PC-9 (cell line): Measurements from ENCODE around the gene PHLDA2. TPM values are rescaled to one million over a fixed set of nuclear protein-coding genes. Genes with fewer than 3 reads are reported as not detected.

Experiments used
- BruUV-seq: library from RNA; stranded (reverse); fragments of 400-500 nt; replicated peaks from 2 replicates; lab custom pipeline; 2021; lab: Mats Ljungman, UMichigan
- CTCF ChIA-PET: fragments of 300-600 bp; sonication (Branson Sonifier 250); formaldehyde crosslinking; loops from one replicate; lab custom pipeline; 2022; ENCODE audit warnings: antibody characterized with exemption; lab: Charles Lee
- POLR2A ChIA-PET: fragments of 300-600 bp; sonication (Branson Sonifier 250); formaldehyde crosslinking; loops from one replicate; lab custom pipeline; 2022; ENCODE audit warnings: antibody characterized with exemption; ENCODE audit not compliant: unreplicated experiment; lab: Charles Lee
- DNase-seq, 2 experiments: peaks; one replicate each; pipeline versions ENCODE4 v3.0.0 to v3.0.0-alpha.2; 2015 to 2022; ENCODE audit warnings: mixed read lengths in 1 of 2
- H2AFZ ChIP-seq: fragments of 200-600 bp; sonication (generic); 2 replicates; pipeline ENCODE4 v1.8.1; 2017; ENCODE audit warnings: antibody characterized with exemption
- H3F3A ChIP-seq: fragments of 200-600 bp; sonication (generic); 2 replicates; pipeline ENCODE4 v1.8.1; 2017; ENCODE audit warnings: antibody characterized with exemption, mild to moderate bottlenecking, low read depth; ENCODE audit not compliant: insufficient read depth
- H3K27ac ChIP-seq: fragments of 200-600 bp; sonication (generic); 2 replicates; pipeline ENCODE4 v1.6.1; 2016; ENCODE audit warnings: mixed run types
- H3K27me3 ChIP-seq: fragments of 200-600 bp; sonication (generic); 2 replicates; pipeline ENCODE4 v1.6.1; 2016; ENCODE audit warnings: low read depth, mixed run types; ENCODE audit not compliant: insufficient read depth
- H3K36me3 ChIP-seq: fragments of 200-600 bp; sonication (generic); 2 replicates; pipeline ENCODE4 v1.6.1; 2016; ENCODE audit warnings: low read depth, mixed run types
- H3K4me1 ChIP-seq: fragments of 200-600 bp; sonication (generic); replicated peaks from 2 replicates; pipeline ENCODE4 v1.6.1; 2016; ENCODE audit warnings: mixed run types; ENCODE audit not compliant: insufficient read depth
- H3K4me2 ChIP-seq: fragments of 200-600 bp; sonication (generic); 2 replicates; pipeline ENCODE4 v1.6.1; 2017; ENCODE audit warnings: mixed run types
- H3K4me3 ChIP-seq: fragments of 200-600 bp; sonication (generic); 2 replicates; pipeline ENCODE4 v1.6.1; 2016; ENCODE audit warnings: mixed run types
- H3K79me2 ChIP-seq: fragments of 200-600 bp; sonication (generic); 2 replicates; pipeline ENCODE4 v1.6.1; 2017; ENCODE audit warnings: low read depth, mixed run types
- H3K9me2 ChIP-seq: fragments of 200-600 bp; sonication (generic); 2 replicates; pipeline ENCODE4 v1.8.1; 2017; ENCODE audit warnings: mild to moderate bottlenecking; ENCODE audit not compliant: insufficient read depth
- H3K9me3 ChIP-seq: fragments of 200-600 bp; sonication (generic); 2 replicates; pipeline ENCODE4 v1.8.1; 2016; ENCODE audit warnings: low read depth; ENCODE audit not compliant: insufficient read depth
- H4K20me1 ChIP-seq: fragments of 200-600 bp; sonication (generic); 2 replicates; pipeline ENCODE4 v1.8.1; 2017; ENCODE audit not compliant: insufficient read depth
- CTCF ChIP-seq: fragments of 200-600 bp; sonication (generic); conservative IDR thresholded peaks from 2 replicates; pipeline ENCODE4 v1.6.1; 2017; ENCODE audit warnings: mixed run types, antibody characterized with exemption, mild to moderate bottlenecking, moderate library complexity
- EZH2 ChIP-seq: fragments of 200-600 bp; sonication (generic); IDR thresholded peaks from 2 replicates; pipeline ENCODE4 v1.8.0; 2017; ENCODE audit warnings: antibody characterized with exemption, low read depth
- intact Hi-C: fragments of 100-400 bp; cut with micrococcal nuclease; formaldehyde crosslinking; loops from one replicate; pipeline ENCODE4 v1.10.0; 2022; ENCODE audit not compliant: unreplicated experiment
- total RNA-seq: library from RNA; stranded (reverse); gene quantifications from 2 replicates; pipeline ENCODE4 v1.2.3, GENCODE V29; 2021

The PHLDA2 gene
- total RNA-seq, 1 experiment from 2014 or later: 14.1 TPM

DNA sequence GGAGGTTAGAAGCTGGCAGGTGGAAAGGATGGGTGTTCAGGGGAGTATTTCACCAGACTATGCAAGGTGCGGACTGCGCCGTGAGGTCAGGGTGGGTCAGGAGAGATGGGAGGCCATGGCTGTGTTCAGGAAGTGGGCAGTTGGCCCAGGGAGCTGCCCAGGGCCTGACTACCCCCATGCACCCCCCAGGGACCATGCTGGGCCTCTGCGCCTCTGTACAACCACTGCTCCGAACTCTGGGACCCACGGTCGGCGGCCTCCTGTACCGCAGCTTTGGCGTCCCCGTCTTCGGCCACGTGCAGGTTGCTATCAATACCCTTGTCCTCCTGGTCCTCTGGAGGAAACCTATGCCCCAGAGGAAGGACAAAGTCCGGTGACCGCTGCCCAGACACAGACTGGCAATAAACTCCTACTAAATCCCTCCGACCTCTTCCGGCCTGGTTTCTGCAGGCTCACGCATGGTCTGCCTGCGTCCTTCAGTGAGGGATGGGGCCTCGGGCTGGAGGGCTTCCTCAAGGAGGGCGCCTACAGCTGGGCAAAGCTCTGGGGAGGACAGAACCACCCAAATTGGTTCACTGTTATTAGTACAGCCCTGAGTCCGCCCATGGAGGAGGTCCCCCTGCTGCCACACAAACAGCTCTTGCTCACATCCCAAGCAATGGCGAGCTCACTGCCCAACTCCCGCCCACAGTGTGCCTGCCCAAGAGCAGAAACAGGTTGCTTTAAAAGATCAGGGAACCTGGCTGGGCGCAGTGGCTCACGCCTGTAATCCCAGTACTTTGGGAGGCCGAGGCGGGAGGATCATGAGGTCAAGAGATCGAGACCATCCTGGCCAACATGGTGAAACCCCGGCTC is 4.2 kb downstream of the PHLDA2 start:
- H2AFZ ChIP-seq: no peak overlapping the region
- peaks cover 23% of the 10 kb centered on the region for H3K4me1 ChIP-seq
- no peaks in the 10 kb centered on the region for H3K9me3 ChIP-seq
- no peak for DNase-seq
- intact Hi-C loops: no loop called here
- no peak overlapping the region for H3K4me3 ChIP-seq
- no peak for TF ChIP-seq CTCF
- no peak for TF ChIP-seq EZH2
- H3K27ac ChIP-seq: peak overlapping the region; percentile 35; the same call in 1 of the 2 replicates
- H3K27me3 ChIP-seq: no peaks in the 10 kb centered on the region
- CTCF ChIA-PET: no interaction called here
- no TSS peak for BruUV-seq
- H4K20me1 ChIP-seq: peaks cover 5% of the 10 kb centered on the region; the same call in 1 of the 2 replicates
- no peaks in the 10 kb centered on the region for H3K36me3 ChIP-seq
- POLR2A ChIA-PET: interaction anchor here (0.6 kb wide), 1 partner anchor 1137 kb away, joined by 4 read pairs; no protein-coding TSS in a partner anchor
- H3K4me2 ChIP-seq: peak overlapping the region; percentile 57
- peaks cover 4% of the 10 kb centered on the region; the same call in 1 of the 2 replicates for H3F3A ChIP-seq
- peaks cover 28% of the 10 kb centered on the region for H3K79me2 ChIP-seq
- no peaks in the 10 kb centered on the region for H3K9me2 ChIP-seq

- no peaks in the 10 kb centered on the region for H3K9me2 ChIP-seq
- intact Hi-C loops: no loop called here
- H4K20me1 ChIP-seq: peaks cover 5% of the 10 kb centered on the region; the same call in 1 of the 2 replicates
- TF ChIP-seq EZH2 (no peak), CTCF (no peak)
- peak overlapping the region; percentile 57 for H3K4me2 ChIP-seq
- H3K36me3 ChIP-seq: no peaks in the 10 kb centered on the region
- no peaks in the 10 kb centered on the region for H3K27me3 ChIP-seq
- no peak overlapping the region for H3K4me3 ChIP-seq
- H3K79me2 ChIP-seq: peaks cover 28% of the 10 kb centered on the region
- no peaks in the 10 kb centered on the region for H3F3A ChIP-seq
- H3K27ac ChIP-seq: peak overlapping the region; percentile 50; the same call in 1 of the 2 replicates
- ChIA-PET POLR2A (interaction anchor here (0.5 to 0.6 kb wide), 3 partner anchors 9 to 1136 kb away, joined by 3 to 4 read pairs (median 4); no protein-coding TSS in a partner anchor), CTCF (no interaction called here)
- no peak overlapping the region for H2AFZ ChIP-seq
- no peaks in the 10 kb centered on the region for H3K9me3 ChIP-seq
- H3K4me1 ChIP-seq: peaks cover 23% of the 10 kb centered on the region
- no TSS peak for BruUV-seq
- DNase-seq: peak; percentile 65 to 80
These were observed 4.8 kb downstream of the PHLDA2 start for GRCh38 chr11:2924381-2924780.

DNA sequence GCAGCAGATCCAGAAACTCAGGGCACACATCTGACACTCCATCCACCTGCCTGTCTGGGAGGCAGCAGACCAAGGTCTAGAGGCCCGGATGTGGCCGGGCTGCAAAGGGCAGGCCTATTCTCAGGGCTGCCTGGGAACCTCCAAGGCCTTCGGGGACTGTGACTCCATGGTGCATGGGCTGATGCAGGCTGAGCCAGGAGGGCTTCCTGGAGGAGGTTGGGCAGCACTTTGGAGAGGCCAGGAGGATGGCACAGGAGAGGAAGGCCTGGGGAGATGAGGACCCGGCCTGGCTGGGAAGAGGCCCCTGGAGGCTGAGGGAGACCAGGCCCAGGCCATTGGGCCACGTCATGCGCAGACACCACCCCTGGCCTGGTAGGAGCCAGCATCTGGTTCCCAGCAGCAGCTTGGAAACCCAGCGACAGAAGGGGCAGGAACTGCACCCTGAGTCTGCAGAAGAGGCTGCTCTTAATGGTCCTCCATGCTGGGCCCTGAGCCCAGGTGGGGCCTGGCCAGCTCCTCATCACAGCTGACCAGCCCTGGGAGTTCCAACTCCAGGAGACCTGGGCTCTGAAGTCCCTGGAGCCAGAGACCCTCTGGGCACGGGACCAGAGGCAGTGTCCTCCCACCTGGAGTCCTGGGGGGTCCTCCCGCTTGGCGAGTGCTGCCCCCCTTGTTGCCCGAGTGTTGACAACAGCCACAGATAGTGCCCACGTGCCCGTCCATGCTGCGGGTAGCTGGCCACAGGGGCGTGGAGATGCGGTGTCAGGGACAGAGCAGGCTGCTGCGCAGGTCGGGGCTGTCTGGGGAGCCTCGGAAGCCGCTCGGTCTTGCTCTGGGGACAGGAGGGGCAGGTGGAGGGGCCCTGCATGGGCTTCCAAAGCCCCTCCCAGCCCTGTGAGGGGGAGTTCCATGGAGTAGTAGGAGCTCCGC is 5.5 kb downstream of the PHLDA2 start:
- Histone ChIP-seq H3K4me3 (no peak overlapping the region), H3K27me3 (no peaks in the 10 kb centered on the region), H3K9me2 (no peaks in the 10 kb centered on the region), H4K20me1 (peaks cover 5% of the 10 kb centered on the region; the same call in 1 of the 2 replicates), H3K9me3 (no peaks in the 10 kb centered on the region), H3K27ac (peak overlapping the region; percentile 50; the same call in 1 of the 2 replicates), H3F3A (no peaks in the 10 kb centered on the region), H2AFZ (no peak overlapping the region), H3K79me2 (peaks cover 25% of the 10 kb centered on the region), H3K36me3 (no peaks in the 10 kb centered on the region), H3K4me2 (peak overlapping the region; percentile 57; the same call in 1 of the 2 replicates), H3K4me1 (peaks cover 23% of the 10 kb centered on the region)
- intact Hi-C loops: no loop called here
- CTCF ChIA-PET: no interaction called here
- POLR2A ChIA-PET: interaction anchor here (0.5 to 0.6 kb wide), 2 partner anchors 10 to 12 kb away, joined by 3 to 4 read pairs; no protein-coding TSS in a partner anchor
- DNase-seq: no peak
- BruUV-seq: no TSS peak
- TF ChIP-seq CTCF: no peak
